Mammary epithelial cell (primary cell): ENCODE measurements around the gene RACK1.

Source experiments
- EZH2 ChIP-seq: IDR thresholded peaks from 2 replicates; pipeline ENCODE4 v1.6.1; 2012; ENCODE audit warnings: low read length, inconsistent platforms, borderline replicate concordance
- TF ChIP-seq, protein P1 (sequence below), 2 donors: IDR thresholded peaks in 1 of 2; conservative IDR thresholded peaks in 1 of 2; 2 replicates each; pipeline ENCODE4 v1.5.1; 2011 to 2012; ENCODE audit warnings: inconsistent platforms in 2 of 2, low read length in 2 of 2, mild to moderate bottlenecking in 2 of 2, control low read depth in 1 of 2, low read depth in 1 of 2; ENCODE audit not compliant: insufficient read depth in 1 of 2; ENCODE audit errors: extremely low read depth in 1 of 2

DNA sequence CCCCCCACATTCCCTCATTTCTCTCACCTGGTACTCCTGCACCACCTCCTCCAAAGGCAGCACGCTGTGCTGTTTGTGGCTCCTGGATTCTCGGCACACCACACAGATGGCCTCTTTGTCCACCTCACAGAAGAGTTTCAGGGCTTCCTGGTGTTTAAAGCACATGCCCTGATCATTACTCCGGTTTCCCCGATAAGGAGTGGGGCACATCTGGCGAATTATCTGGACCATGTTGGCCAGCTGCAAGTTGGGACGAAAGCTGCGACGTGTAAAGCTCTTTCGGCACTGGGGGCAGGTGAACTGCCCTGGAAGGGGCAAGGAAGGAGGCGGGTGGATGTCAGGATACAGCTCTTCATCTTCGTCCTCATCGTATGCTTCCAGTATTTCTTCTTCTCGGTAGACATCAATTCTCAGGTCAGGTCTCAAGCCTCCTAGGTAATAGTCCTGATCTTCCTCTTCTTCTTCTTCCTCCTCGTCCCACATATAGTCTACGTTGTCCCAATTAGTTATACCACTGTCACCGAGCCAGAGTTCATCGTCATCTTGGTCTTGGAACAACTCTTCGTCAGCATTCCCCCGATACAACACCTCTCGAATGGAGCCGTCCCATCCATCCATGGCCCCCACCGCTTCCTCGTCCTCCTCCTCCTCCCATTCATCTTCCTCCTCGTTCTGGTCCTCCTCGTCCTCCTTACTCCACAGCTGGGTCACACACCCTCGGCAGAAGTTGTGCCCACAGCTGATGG, 16.4 kb upstream of the RACK1 start:
- TF ChIP-seq, protein P1, sequence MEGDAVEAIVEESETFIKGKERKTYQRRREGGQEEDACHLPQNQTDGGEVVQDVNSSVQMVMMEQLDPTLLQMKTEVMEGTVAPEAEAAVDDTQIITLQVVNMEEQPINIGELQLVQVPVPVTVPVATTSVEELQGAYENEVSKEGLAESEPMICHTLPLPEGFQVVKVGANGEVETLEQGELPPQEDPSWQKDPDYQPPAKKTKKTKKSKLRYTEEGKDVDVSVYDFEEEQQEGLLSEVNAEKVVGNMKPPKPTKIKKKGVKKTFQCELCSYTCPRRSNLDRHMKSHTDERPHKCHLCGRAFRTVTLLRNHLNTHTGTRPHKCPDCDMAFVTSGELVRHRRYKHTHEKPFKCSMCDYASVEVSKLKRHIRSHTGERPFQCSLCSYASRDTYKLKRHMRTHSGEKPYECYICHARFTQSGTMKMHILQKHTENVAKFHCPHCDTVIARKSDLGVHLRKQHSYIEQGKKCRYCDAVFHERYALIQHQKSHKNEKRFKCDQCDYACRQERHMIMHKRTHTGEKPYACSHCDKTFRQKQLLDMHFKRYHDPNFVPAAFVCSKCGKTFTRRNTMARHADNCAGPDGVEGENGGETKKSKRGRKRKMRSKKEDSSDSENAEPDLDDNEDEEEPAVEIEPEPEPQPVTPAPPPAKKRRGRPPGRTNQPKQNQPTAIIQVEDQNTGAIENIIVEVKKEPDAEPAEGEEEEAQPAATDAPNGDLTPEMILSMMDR (conservative IDR thresholded peaks at IDR 0.05 in 1 of 2, IDR thresholded peaks at IDR 0.05 in 1 of 2; ENCODE audit: extremely low read depth in 1 of 2, insufficient read depth in 1 of 2, low read depth in 1 of 2, low read length in 2 of 2): no peak
- no peak for TF ChIP-seq EZH2
